Cardiac muscle cell (in vitro differentiated cells and primary cell): ENCODE measurements around the gene IGF2BP3. TPM values are rescaled to one million over a fixed set of nuclear protein-coding genes. Genes with fewer than 3 reads are reported as not detected.
A peak's percentile ranks its signal among the peaks of the same experiment; 100 is the strongest.
"Not testable (repeated sequence)": the region's sequence is repeated elsewhere in the genome, so short reads cannot be mapped to it uniquely, and the experiment has no call there.

Source experiments
- DNase-seq, 2 donors: peaks; one replicate each; pipeline versions ENCODE4 v3.0.0 to v3.0.0-alpha.2; 2010 to 2017; ENCODE audit warnings: low read depth in 1 of 2, low spot score in 1 of 2
- H3K27ac ChIP-seq: fragments of 200-600 bp; sonication (generic); 2 replicates; pipeline ENCODE4 v1.5.1; 2016
- H3K27me3 ChIP-seq: fragments of 200-600 bp; sonication (generic); 2 replicates; pipeline ENCODE4 v1.6.0; 2016; ENCODE audit warnings: control low read depth
- H3K36me3 ChIP-seq: fragments of 200-600 bp; sonication (generic); 2 replicates; pipeline ENCODE4 v1.5.1; 2016; ENCODE audit warnings: control low read depth
- H3K4me1 ChIP-seq: fragments of 200-600 bp; sonication (generic); 2 replicates; pipeline ENCODE4 v1.8.1; 2017; ENCODE audit warnings: low read depth, mild to moderate bottlenecking, mixed run types
- H3K4me3 ChIP-seq: fragments of 200-600 bp; sonication (generic); 2 replicates; pipeline ENCODE4 v1.5.1; 2016; ENCODE audit warnings: mild to moderate bottlenecking
- H3K9me3 ChIP-seq: fragments of 200-600 bp; sonication (generic); 2 replicates; pipeline ENCODE4 v1.5.1; 2017; ENCODE audit warnings: low read depth, mild to moderate bottlenecking, control low read depth
- polyA plus RNA-seq: library from polyadenylated mRNA; unstranded; fragments of >200 nt; fragmentation: Nextera tagmentation; extraction: Ambion mirVana; gene quantifications from 2 replicates; pipeline ENCODE4 v1.2.1, GENCODE V29; 2016
- total RNA-seq: library from RNA; depleted of rRNA; stranded (reverse); fragments of >200 nt; gene quantifications from 2 replicates; pipeline ENCODE4 v1.2.3, GENCODE V29; 2016
- TF ChIP-seq, protein P1 (sequence below): IDR thresholded peaks from 2 replicates; pipeline ENCODE4 v1.5.1; 2012; ENCODE audit warnings: low read depth, mild to moderate bottlenecking, low read length

Gene IGF2BP3
- total and polyA plus RNA-seq, 2 experiments from 2014 or later, result 30.5 to 59.3 TPM

DNA sequence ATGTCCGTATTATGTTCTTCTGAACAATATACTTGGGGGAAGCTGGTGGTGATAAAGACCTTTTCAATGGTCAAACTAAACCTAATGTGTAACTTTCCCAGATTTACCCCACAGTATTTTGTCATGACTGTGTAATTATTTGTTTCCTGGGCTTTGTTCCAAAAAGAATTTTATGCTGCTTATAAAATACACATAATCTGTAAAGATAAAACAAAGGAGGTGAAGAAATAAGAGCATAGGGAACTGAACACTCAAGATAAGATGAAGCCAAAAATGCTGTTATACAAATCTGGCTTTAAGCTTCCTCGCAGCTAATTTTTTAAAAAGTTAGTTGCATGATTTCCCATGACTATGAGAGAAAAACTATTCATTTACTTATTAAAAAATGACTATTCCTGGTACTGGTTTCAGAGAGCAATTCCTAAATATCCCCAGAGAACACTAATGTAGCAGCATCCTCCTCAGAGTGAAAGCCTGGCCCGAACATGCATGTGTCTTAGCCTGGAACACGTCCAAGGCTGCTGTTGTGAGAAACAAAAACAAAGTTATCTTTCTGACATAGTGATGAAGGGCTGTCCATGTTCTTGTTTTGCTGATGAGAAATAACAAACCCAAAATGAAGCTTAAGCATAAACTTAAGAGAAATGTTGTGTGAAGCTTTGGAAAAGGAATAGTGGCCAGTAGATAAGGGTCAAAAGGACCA is 137.2 kb downstream of the IGF2BP3 start:
- H3K36me3 ChIP-seq, result peaks cover 44% of the 10 kb centered on the region
- no peaks in the 10 kb centered on the region for H3K4me1 ChIP-seq
- DNase-seq, result peak in 1 of 2 donors; percentile 82
- no peaks in the 10 kb centered on the region for H3K9me3 ChIP-seq
- no peak overlapping the region for H3K4me3 ChIP-seq
- H3K27ac ChIP-seq, result no peak overlapping the region
- H3K27me3 ChIP-seq, result no peaks in the 10 kb centered on the region
- TF ChIP-seq, protein P1, sequence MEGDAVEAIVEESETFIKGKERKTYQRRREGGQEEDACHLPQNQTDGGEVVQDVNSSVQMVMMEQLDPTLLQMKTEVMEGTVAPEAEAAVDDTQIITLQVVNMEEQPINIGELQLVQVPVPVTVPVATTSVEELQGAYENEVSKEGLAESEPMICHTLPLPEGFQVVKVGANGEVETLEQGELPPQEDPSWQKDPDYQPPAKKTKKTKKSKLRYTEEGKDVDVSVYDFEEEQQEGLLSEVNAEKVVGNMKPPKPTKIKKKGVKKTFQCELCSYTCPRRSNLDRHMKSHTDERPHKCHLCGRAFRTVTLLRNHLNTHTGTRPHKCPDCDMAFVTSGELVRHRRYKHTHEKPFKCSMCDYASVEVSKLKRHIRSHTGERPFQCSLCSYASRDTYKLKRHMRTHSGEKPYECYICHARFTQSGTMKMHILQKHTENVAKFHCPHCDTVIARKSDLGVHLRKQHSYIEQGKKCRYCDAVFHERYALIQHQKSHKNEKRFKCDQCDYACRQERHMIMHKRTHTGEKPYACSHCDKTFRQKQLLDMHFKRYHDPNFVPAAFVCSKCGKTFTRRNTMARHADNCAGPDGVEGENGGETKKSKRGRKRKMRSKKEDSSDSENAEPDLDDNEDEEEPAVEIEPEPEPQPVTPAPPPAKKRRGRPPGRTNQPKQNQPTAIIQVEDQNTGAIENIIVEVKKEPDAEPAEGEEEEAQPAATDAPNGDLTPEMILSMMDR, result no peak

- no peaks in the 10 kb centered on the region for H3K4me1 ChIP-seq
- no peaks in the 10 kb centered on the region for H3K9me3 ChIP-seq
- TF ChIP-seq, protein P1, result no peak
- H3K36me3 ChIP-seq, result peaks cover 40% of the 10 kb centered on the region
- no peak for DNase-seq
- H3K4me3 ChIP-seq, result no peak overlapping the region
- H3K27me3 ChIP-seq, result no peaks in the 10 kb centered on the region
- H3K27ac ChIP-seq, result no peak overlapping the region
These were observed 138.1 kb downstream of the IGF2BP3 start for GRCh38 chr7:23332193-23332592.

GRCh38 chr7:23331132-23331531 is 139.2 kb downstream of the IGF2BP3 start:
- no peak for DNase-seq
- Histone ChIP-seq H3K4me1 (no peaks in the 10 kb centered on the region), H3K36me3 (peaks cover 39% of the 10 kb centered on the region)

GRCh38 chr7:23315366-23315765 is 154.9 kb downstream of the IGF2BP3 start:
- Histone ChIP-seq H3K27me3 (no peaks in the 10 kb centered on the region), H3K27ac (no peak overlapping the region), H3K36me3 (peaks cover 62% of the 10 kb centered on the region), H3K4me3 (no peak overlapping the region), H3K9me3 (no peaks in the 10 kb centered on the region), H3K4me1 (no peaks in the 10 kb centered on the region)
- peak in 1 of 2 donors; percentile 31 for DNase-seq
- TF ChIP-seq, protein P1, result no peak

More at GRCh38 chr7:23331132-23331531, 139.2 kb downstream of the IGF2BP3 start:
- H3K9me3 ChIP-seq, result no peaks in the 10 kb centered on the region
- no peaks in the 10 kb centered on the region for H3K27me3 ChIP-seq
- TF ChIP-seq, protein P1, result no peak
- no peak overlapping the region for H3K27ac ChIP-seq
- no peak overlapping the region for H3K4me3 ChIP-seq

DNA sequence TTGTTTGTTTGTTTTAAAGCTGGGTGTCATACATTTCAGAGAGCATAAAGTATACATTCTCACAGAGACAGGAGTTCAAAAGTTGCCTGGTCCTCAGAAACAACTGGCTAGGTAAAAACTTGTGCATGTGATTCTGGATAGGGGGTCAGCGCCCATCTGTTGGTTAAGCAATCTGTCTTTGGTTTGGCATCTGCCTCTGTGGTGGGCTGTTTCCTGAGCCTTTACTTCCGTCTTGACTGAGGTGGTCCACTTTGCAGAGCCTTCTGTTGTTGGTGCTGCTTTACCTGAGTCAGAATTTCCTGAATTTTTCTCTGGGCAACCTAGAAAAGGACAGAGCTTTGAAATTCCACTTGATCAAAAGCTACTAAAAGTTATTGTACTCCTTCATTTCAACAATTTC is 158.2 kb downstream of the IGF2BP3 start:
- not testable (repeated sequence) for H3K4me3 ChIP-seq, H3K27me3 ChIP-seq, H3K4me1 ChIP-seq, H3K9me3 ChIP-seq, DNase-seq
- Histone ChIP-seq H3K36me3 (peaks cover 64% of the 10 kb centered on the region), H3K27ac (peak overlapping the region; percentile 36)

GRCh38 chr7:23308754-23309153 is 161.5 kb downstream of the IGF2BP3 start:
- Histone ChIP-seq H3K36me3 (peaks cover 48% of the 10 kb centered on the region), H3K4me1 (no peaks in the 10 kb centered on the region), H3K27me3 (no peaks in the 10 kb centered on the region), H3K9me3 (no peaks in the 10 kb centered on the region), H3K27ac (peak overlapping the region; percentile 39), H3K4me3 (no peak overlapping the region)
- DNase-seq, result no peak
- TF ChIP-seq, protein P1, result no peak
